DMS79 treated with DMSO at 0.1 percent for 48 hours (cell line): ENCODE data around the gene ACVR2A.
A peak's percentile ranks its signal among the peaks of the same experiment; 100 is the strongest.

Source experiments
- DNase-seq: peaks from one replicate; lab custom pipeline; 2025; lab: John Stamatoyannopoulos, UW

Gene ACVR2A

DNA sequence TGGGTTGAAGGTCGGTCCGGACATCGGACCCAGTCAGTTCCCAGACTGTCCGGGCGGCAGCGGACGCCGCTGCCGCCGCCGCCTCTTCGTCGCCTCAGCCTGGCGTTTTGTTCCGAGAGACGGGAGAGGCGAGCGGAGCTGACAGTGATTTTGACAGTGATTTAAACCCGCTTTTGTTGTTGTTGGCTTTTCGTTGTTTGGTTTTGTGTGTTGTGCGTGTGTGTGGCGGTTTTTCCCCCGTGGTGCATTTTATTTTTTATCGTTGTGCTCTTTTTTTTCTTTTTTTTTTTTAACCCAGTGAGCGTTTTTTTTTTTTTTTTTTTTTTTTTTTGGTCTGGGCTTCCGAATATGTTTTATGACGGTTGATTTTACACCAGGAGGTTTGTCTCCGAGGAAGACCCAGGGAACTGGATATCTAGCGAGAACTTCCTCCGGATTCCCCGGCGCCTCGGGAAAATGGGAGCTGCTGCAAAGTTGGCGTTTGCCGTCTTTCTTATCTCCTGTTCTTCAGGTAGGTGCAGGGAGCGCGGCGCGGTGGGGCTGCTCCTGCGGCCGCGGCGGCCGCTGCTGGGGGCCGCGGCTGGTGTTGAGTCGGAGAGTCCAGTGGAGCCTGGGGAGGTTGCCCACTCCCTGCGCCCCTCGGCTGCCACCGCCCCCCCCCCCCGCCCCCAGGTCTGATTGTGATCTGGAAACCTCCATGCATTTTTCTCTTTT, at the start of gene ACVR2A:
Gene ACVR2A, plus strand, starts transcription at position 333 of the 714 bp plus-strand sequence. Its CDS starts 124 bp downstream, at position 457.
- DNase-seq: peak; percentile 59

DNA sequence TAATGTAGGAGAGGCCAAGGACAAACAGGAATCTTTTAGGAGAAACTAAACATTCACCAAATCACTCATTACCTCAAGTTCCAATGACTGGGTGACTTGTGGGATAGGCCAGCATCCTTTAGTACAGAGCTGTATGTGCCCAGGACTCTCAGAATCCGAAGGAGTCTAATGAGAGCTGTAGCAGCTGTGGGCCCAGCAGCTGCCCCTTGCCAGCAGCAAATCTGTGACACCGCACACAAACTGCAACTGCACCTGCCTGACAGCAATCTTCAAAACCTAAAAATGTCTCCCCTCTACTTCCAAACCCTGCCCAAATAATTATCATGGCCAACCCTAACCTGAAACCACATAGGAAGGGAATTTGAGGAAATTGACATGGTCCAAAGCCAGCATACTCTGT, 44.5 kb upstream of the ACVR2A start:
- DNase-seq: no peak

DNA sequence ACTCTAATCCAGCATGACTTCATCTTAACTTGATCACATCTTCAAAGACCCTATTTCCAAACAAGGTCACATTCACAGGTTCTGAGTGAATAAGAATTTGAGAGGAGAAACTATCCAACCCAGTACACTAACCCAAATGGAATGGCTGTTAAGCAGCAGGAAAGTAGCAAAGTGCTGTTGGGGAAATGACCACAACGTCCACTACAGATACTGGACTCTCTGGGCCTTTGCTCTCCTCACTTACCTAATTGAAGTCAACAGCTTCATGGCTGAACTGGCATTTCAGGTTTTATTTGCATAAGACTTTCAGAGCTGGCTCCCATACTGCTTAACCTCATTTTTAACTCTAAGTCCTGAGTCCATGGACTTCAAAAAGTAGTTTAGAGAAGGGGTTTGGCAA, 38.0 kb upstream of the ACVR2A start:
- DNase-seq: no peak

DNA sequence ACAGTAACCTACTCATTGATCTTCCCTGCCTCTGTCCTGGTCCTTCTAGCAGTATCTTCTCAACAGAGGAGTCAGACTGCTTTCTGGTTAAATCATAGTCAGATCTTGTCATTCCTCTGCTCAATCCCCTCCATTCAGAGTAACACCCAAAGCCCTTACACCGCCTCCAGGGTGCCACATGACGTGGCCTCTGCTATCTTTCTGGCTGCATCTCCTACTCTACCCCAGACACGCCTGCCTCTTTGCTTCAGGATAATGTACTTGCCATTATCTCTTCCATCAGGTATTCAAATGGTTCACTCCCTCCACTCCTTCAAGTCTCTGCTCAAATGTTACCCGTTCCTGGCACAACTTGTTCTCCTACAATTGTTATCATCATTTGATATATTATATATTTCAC, 36.3 kb upstream of the ACVR2A start:
- no peak for DNase-seq

DNA sequence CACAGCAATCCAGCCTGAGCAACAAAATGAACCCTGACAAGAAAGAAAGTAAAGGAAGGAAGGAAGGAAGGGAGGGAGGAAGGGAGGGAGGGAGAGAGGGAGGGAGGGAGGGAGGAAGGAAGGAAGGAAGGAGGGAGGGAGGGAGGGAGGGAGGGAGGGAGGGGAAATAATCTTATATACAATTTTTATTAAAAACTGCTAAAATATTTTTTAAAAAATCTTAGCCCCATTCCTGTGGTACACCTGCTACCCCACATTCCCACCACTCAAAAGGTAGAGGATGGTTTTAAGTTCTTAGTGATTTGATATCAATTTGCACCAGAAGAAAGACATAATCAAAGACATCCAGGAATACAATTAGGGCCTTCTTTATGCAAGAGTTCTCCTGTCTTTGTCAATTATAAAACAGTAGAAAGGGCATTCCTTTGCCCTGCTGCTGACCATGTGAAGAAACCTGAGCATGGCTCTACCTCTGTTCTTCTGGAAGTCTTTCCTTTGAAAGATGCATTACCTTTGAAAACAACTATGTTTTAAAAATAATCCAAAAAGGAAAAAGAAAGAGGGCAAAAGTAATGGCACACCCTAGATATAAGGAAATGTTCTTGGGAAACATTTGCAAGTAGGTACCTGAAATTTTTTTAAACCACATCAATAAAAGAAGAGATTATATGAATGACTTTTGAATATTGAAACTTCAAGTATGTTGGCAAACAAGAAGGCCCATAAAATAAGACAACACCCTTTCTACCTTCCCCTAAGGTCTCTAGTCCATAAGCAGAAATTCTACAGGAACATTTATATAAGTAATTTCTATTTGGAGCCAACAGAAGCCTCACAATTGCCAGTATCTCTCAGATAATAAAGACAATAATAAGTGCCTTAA, 33.7 kb upstream of the ACVR2A start:
- DNase-seq: no peak

DNA sequence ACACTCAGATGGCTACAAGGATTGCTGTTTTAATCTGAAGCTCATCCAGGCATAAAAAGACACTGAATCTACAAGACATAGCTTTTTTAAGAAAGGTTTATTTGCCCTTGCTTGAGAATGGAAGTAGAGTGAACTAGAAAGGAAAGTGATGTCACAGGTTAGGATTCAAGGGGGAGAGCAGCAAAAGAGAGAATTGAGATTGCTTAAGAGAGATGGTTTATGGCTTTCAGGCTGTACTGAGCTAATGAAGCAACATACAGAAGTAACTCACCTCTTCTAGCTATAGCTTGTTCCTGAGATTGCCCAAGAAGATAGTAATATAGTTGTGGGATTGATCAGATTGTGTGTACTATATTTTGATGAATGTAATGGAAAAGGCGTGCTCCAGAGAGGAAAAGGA, 26.1 kb upstream of the ACVR2A start:
- no peak for DNase-seq

DNA sequence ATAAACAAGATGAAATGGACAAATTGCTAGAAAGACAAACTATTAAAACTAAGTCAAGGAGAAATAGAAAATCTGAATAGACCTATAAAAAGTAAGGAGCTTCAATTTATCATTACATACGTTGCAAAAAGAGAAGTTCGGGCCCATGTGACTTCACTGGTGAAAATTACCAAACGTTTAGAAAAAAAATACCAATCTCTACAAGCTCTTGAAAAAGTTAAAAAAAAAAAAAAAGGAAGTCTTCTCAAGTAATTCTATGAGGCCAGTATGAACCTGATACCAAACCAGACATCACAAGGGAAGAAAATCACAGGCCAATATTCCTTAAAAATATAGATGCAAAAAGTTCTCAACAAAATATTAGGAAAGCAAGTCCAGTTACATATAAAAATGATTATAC, 20.2 kb upstream of the ACVR2A start:
- no peak for DNase-seq

DNA sequence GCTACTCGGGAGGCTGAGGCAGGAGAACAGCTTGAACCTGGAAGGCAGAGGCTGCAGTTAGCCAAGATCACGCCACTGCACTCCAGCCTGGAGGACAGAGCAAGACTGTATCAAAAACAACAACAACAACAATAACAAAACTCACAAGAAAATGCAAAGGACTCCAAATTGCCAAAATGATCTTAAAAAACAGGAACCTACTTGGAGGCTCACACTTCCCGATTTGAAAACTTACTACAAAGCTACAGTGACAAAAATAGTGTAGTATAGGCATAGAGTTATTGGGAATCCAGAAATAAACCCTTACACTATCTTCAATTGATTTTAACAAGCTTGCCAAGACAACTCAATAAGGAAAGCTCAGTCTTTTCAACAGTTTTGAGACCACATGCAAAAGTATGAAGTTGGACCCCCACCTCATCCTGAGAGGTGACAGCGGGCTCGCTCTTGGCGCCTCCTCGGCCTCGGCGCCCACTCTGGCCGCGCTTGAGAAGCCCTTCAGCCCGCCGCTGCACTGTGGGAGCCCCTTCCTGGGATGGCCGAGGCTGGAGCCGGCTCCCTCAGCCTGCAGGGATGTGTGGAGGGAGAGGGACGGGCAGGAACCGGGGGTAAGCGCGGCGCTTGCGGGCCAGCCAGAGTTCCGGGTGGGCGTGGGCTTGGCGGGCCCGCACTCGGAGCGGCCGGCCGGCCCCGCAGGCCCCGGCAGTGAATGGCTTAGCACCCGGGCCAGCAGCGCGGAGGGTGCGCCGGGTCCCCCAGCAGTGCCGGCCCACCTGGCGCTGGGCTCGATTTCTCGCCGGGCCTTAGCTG, 18.3 kb upstream of the ACVR2A start:
- no peak for DNase-seq

DNA sequence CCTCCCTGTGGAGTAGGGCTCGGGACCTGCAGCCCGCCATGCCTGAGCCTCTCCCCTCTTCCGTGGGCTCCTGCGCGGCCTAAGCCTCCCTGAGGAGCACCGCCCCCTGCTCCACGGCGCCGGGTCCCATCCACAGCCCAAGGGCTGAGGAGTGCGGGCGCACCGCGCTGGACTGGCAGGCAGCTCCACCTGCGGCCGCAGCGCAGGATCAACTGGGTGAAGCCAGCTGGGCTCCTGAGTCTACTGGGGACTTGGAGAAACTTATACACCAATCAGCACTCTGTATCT, 17.8 kb upstream of the ACVR2A start:
- no peak for DNase-seq

DNA sequence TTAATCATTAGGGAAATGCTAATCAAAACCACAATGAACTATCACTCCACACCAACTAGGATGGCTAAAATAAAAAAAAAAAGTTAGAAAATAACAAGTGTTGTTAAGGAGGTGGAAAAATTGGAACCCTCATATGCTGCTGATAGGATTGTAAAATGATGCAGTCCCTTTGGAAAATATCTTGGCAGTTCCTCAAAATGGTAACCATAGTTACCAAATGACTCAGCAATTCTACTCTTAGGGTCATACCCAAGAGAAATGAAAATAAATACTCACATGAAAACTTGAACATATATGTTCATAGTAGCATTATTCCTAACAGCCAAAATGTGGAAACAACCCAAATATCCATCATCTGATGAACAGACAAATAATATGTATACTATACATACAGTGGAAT, 15.7 kb upstream of the ACVR2A start:
- no peak for DNase-seq

DNA sequence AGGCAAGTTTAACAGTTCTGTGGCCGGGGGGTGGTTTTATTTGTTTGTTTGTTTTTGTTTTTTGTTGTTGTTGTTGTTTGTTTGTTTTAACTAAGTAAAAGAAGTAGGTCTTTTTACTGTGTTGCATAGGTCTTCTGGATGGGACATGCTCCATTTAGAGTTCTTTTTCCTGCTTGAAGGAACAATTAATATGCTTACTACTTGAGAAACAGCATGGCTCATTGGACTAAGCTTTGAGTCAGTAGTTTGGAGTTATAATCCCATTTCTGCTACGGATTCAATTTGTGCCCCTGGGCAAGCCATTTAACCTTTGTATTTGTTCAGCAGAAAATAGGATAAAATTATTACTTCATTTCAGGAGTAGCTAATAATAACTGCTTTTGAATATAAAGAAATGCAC, 8.7 kb upstream of the ACVR2A start:
- no peak for DNase-seq

DNA sequence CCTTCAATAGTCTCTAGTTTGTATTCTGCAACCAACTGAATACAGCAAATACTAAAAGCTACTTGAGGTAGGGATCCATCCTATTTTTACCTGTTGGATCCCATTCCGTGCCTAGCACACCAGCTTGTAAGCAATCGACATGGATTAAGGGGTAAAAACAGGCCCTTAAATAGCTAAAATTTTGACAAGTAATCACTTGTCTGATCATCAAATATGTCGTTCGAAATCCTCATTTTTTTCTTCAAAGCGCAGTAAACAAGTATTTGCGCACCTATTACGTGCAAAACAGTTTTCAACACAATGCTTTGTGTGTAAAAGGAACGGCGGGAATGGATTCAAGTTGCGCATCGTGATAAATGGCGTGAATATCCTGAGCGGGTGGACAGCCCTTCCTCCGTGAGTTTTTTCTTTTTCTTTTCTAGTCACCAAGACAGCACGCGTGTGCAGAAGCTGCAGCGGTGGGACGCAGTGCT, 1.4 kb upstream of the ACVR2A start:
- peak; percentile 81 for DNase-seq

DNA sequence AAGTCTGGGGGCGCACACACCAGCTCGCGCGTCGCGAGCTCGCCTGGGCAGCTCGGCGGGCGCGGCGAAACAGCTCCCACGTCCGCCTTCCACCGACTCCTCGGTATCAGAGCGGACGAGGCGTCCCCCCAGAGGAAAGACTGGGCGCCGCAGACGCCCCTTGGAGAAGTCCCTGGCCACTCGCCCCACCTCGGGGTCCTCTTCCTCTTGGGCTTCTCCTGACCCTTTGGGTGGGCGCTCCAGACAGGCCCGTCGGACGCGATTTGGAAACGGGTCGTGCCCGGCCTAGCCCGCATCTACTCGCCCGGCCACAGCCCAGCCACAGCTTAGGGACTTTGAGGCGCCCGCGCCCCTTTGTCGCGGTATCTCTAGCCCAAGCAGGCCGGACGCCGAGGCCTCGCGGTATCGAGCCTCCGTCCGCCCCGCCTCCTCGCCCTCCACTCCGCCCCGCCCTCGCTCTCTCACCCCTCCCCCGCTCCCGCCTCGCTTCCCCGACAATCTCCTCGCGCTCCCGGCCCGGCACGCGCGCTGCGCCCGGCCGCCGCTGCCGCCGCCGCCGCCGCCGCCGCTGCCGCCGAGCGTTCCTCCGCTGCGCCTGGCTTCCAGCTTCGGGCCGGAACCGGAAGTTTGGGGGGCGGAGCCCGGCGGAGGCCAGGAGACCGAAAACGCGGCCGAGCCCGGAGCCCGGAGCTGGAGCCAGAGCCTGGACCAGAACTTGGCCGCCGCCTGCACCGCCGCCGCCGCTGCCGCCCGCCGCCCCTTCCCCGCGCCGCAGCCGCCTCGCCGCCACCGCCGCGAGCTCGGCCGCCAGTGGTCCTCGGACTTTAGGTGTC, 749 bp upstream of the ACVR2A start:
- peak; percentile 81 for DNase-seq

DNA sequence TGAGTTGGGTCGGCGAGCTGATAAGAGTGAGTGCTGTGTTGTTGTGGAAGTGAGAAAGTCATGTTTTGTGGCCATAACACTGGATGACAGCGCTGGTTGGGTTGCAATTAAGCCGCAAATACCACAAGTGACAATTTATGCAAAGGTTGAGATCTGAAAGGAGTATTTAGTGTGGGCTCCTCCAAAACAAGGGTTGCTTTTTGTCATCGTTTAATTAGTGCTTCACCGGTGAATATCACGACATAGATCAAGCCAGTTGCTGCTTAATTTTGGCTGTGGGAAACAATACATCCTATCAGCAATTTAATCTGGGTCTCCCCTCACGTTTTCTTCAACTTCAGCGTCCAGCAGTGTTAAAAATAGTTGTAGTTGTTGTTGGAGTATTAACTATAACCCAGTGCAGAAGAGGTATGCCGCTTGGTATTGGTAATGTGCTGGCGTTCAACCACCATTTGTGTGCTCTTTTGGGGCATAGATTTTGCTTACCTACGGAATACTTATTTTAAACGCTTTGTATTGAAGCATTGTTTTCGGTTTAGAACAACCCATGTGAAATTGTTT, 662 bp downstream of the ACVR2A start:
- peak; percentile 66 for DNase-seq

DNA sequence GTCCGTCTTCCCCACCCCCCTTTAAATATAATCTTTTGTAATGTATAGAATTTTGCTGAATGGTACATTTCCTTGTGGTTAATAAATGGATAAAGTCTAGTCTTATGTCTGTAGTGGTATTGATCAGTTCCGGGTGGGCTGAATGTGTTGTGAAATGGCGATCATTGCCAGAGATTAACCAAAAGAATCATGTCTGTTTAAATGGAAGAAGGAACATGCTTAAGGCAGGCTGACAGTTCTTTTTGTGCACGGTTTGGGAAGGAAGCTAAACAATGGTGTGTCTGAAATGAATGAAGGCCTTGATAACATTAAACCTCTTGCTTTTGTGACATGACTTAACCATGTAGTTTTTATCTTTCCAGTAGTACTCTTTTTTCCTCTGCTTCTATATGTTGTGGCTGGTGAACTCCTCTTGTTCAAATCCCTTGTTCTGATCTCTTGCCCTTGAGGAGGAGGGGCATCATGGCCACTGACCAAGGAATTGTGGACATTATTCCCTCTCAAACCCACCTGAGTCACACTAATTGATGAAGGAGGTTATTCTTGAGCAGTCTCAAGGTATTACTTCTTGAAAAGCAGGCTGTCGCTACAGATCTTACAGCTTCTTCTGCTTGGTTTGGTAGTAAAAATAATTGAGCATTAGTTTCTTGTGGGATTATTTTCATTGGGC, 1.7 kb downstream of the ACVR2A start:
- DNase-seq: peak; percentile 47

DNA sequence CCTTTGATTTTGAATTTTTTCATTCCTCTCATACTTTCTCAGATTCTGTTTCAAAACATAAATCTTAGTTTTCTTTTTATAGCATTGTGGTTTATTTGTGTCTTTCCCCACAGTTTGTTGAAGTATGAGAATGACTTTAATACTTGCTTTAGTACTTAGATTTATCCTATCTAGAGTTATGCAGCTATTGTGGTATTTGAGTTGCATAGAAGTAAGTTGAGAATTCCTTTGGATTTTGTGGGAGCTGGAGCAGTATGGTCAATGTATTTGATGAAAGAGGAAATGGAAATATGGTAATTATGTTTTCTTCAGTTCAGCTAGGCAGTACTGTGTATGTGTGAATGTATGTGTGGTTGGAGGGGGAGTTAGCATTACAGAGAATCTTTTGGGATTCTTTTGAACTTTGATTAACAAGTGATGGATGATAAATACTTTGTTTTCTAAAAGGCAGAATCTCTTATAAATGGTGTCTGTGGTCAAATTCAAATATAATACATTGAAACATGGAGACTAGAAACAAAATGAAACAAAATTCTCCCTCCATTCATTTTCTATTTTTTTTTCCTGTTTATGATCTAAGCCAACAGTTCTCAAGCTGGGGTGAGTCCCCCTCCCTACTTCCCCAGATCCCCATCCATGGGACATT, 3.0 kb downstream of the ACVR2A start:
- no peak for DNase-seq

DNA sequence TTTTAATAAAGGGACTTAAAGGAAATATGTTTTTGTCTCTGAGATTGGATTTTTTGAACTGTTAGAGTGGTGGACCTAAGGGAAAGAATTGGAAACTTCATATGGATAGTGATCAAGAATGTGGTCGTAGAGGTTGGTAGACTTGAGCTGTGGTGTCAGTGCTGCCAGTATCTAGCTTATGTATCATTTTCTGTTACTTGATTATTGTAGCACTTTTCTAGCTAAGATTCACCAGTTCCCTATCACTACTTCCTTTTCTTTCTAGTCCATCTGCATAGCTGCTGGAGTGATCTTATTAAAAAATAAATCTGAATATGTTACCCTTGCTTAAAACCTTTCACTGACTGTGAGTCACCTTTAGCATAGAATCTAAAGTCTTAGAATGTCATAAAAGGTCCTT, 6.0 kb downstream of the ACVR2A start:
- no peak for DNase-seq

DNA sequence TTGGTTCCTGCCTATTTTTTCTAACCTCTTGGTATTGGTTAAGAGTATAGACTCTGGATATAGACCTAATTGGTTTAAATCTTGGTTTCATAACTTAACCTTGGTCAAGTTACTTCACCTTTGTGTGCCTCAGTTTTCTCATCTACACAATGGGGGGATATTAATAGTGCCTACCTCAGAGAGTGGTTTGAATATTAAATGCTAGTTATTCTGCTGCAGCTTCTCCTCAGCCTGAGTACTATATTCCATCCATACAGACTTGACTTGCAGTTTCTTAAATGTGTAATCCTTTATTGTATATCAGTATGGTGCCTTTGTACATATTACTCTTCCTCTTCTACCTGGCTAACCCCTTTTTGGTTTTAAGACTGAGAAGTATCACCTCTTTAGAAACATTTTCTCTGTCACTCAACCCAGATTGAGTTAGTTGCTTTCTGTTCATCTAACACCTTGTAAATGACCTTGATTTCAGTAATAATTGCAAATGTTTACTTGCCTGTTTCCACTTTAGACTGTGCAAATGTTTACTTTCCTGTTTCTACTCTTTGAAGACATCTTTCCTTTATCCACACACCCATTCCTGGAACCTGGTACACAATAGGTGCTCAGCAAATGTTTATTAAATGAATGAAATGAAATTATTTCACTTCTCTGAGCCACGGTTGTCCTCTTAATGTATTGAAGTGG, 6.6 kb downstream of the ACVR2A start:
- no peak for DNase-seq

DNA sequence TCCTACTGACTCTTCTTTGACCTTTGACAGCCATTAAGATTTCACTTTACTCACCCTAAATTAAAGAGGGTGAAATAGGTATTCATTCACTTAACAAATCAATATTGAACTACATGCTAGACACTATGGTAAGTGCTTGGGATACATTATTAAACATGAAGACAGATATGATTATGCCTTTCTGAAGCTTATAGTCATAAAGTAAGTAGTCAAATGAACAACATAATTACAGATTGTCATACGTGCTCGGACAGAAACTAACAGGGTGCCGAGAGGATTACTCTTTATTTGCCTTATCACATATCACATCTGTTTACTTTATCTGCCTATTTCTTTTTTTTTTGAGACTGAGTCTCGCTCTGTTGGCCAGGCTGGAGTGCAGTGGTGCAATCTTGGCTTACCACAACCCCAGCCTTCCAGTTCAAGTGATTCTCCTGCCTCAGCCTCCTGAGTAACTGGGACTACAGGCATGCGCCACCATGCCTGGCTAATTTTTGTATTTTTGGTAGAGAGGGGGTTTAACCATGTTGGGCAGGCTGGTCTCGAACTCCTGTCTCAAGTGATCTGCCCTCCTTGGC, 9.8 kb downstream of the ACVR2A start:
- no peak for DNase-seq
